HepG2 (cell line): ENCODE results near the gene RBCK1. TPM values are rescaled to one million over a fixed set of nuclear protein-coding genes. Genes with fewer than 3 reads are reported as not detected.

Experiments used
- EP300 ChIP-seq, 3 experiments: sonication (generic) in 1 of 3; formaldehyde crosslinking in 1 of 3; IDR thresholded peaks; 2 replicates each; pipeline versions ENCODE4 v1.5.1 to v1.6.1; 2011 to 2020; ENCODE audit warnings: low read depth in 2 of 3, low read length in 2 of 3, borderline replicate concordance in 1 of 3, improper control_type of control experiment in 1 of 3, mild to moderate bottlenecking in 1 of 3, missing genetic modification reagents in 1 of 3, moderate library complexity in 1 of 3
- FIP1L1 ChIP-seq: fragments of 200-400 bp; formaldehyde crosslinking; IDR thresholded peaks from 2 replicates; pipeline ENCODE4 v1.6.1; 2018; ENCODE audit warnings: low read depth, mild to moderate bottlenecking, low read length, moderate library complexity, borderline replicate concordance; ENCODE audit not compliant: insufficient read depth
- FOXP4 ChIP-seq: sonication (generic); formaldehyde crosslinking; IDR thresholded peaks from 2 replicates; pipeline ENCODE4 v1.4.0; 2020; ENCODE audit warnings: missing genetic modification reagents
- GLI4 ChIP-seq: sonication (generic); formaldehyde crosslinking; IDR thresholded peaks from 2 replicates; pipeline ENCODE4 v1.5.1; 2020; ENCODE audit warnings: missing genetic modification reagents, mild to moderate bottlenecking, moderate library complexity, borderline replicate concordance
- LBX2 ChIP-seq: sonication (generic); formaldehyde crosslinking; IDR thresholded peaks from 2 replicates; pipeline ENCODE4 v1.5.0; 2020; ENCODE audit warnings: missing genetic modification reagents, mild to moderate bottlenecking, borderline replicate concordance
- RFXANK ChIP-seq: IDR thresholded peaks from 2 replicates; pipeline ENCODE4 v1.6.1; 2016
- SMYD3 ChIP-seq: sonication (generic); formaldehyde crosslinking; IDR thresholded peaks from 2 replicates; pipeline ENCODE4 v1.8.1; 2023; ENCODE audit warnings: mild to moderate bottlenecking, missing genetic modification reagents
- SRF ChIP-seq: IDR thresholded peaks from 2 replicates; pipeline ENCODE4 v1.6.1; 2011; ENCODE audit warnings: mild to moderate bottlenecking, low read depth, low read length, moderate library complexity
- TBL1XR1 ChIP-seq: fragments of 150-350 bp; IDR thresholded peaks from 2 replicates; pipeline ENCODE4 v1.6.1; 2014; ENCODE audit warnings: borderline replicate concordance, low read length; ENCODE audit not compliant: partially characterized antibody
- THYN1 ChIP-seq: sonication (generic); formaldehyde crosslinking; IDR thresholded peaks from 2 replicates; pipeline ENCODE4 v1.8.1; 2023; ENCODE audit warnings: low read depth, mild to moderate bottlenecking, moderate library complexity, missing genetic modification reagents, borderline replicate concordance
- TSC22D2 ChIP-seq: sonication (generic); formaldehyde crosslinking; IDR thresholded peaks from 2 replicates; pipeline ENCODE4 v1.5.1; 2020; ENCODE audit warnings: missing genetic modification reagents, mild to moderate bottlenecking, borderline replicate concordance
- ZBTB43 ChIP-seq: sonication (generic); formaldehyde crosslinking; conservative IDR thresholded peaks from 2 replicates; pipeline ENCODE4 v1.4.0; 2020; ENCODE audit warnings: missing genetic modification reagents
- ZNF629 ChIP-seq: sonication (generic); formaldehyde crosslinking; conservative IDR thresholded peaks from 2 replicates; pipeline ENCODE4 v1.5.0; 2020; ENCODE audit warnings: missing genetic modification reagents
- ZNF784 ChIP-seq: sonication (generic); formaldehyde crosslinking; IDR thresholded peaks from 2 replicates; pipeline ENCODE4 v1.5.1; 2020; ENCODE audit warnings: missing genetic modification reagents, mild to moderate bottlenecking, borderline replicate concordance
- ZSCAN21 ChIP-seq: sonication (generic); formaldehyde crosslinking; IDR thresholded peaks from 2 replicates; pipeline ENCODE4 v1.8.0; 2022; ENCODE audit warnings: mild to moderate bottlenecking, missing genetic modification reagents, moderate library complexity, borderline replicate concordance
- polyA plus RNA-seq, 8 experiments: library from polyadenylated mRNA; depleted of rRNA in 3 of 8; stranded (reverse) in 7 of 8; unstranded in 1 of 8; fragments of >200 nt; fragmentation: Illumina TruSeq in 4 of 8; extraction: Trizol in 4 of 8; gene quantifications; 2 replicates each; pipeline versions ENCODE4 v1.2.1 to v1.2.3, GENCODE V29; 2011 to 2016; ENCODE audit warnings: low read depth in 4 of 8, missing spikeins in 1 of 8, mixed read lengths in 1 of 8; ENCODE audit not compliant: insufficient read depth in 1 of 8
- total RNA-seq, 5 experiments: library from RNA; depleted of rRNA; stranded (reverse); fragments of >200 nt; fragmentation: Illumina TruSeq; extraction: Trizol; gene quantifications; 2 replicates each; pipeline ENCODE4 v1.2.3, GENCODE V29; 2016; ENCODE audit warnings: low read depth in 1 of 5
- TF ChIP-seq, protein P1 (sequence below): sonication (generic); formaldehyde crosslinking; IDR thresholded peaks from 2 replicates; pipeline ENCODE4 v1.4.0; 2020; ENCODE audit warnings: mild to moderate bottlenecking, missing genetic modification reagents
- TF ChIP-seq, protein P2 (sequence below): sonication (generic); formaldehyde crosslinking; IDR thresholded peaks from 2 replicates; pipeline ENCODE4 v1.4.0; 2020; ENCODE audit warnings: mild to moderate bottlenecking, missing genetic modification reagents, borderline replicate concordance

The RBCK1 gene
- total and polyA plus RNA-seq, 2 of the 13 experiments (the other 11 are each of a cell fraction or from before 2014, with no cell fraction given), result 149 to 215 TPM

DNA sequence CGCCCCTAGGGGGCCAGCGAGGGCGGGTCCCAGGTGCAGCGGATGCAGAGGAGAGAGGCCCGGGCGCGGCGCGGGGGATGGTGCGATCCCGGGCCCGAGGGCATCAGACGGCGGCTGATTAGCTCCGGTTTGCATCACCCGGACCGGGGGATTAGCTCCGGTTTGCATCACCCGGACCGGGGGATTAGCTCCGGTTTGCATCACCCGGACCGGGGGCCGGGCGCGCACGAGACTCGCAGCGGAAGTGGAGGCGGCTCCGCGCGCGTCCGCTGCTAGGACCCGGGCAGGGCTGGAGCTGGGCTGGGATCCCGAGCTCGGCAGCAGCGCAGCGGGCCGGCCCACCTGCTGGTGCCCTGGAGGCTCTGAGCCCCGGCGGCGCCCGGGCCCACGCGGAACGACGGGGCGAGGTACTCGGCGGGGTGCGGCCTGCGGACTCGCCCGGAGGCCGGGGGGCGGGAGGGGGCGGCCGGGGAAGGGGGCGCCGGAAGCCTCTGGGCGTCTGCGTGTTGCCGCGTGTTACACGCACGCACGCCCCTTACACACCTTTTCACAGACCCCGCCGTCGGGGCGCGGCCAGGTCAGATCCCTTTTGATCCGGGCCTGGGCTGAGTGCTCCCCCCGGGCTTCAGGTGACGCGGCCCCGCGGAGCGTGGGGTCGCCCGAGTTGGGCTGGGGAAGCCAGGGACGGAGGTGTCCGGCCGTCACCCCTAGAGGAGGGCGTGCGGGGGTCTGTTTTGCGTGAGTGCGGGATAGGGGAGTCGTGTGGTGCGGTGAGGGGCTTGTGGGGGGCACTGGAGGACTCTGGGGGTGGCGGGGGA, 27.1 kb upstream of the RBCK1 start (continued):
- peak; percentile 23 for TF ChIP-seq LBX2
- TF ChIP-seq ZSCAN21, result peak; percentile 41; the same call in 1 of the 2 replicates
- TF ChIP-seq TBL1XR1, result peak; percentile 90
- peak; percentile 65 to 84; a peak in 2 of 4 replicates for TF ChIP-seq EP300 (IDR thresholded peaks at IDR 0.05; ENCODE audit: low read depth in 2 of 2, low read length in 2 of 2)
- TF ChIP-seq EP300 (CRISPR knock-in tag; IDR thresholded peaks at IDR 0.05; ENCODE audit: borderline replicate concordance), result peak; percentile 100
- TF ChIP-seq ZBTB43 (CRISPR knock-in tag), result peak; percentile 94; the same call in 1 of the 2 replicates
- TF ChIP-seq GLI4 (CRISPR knock-in tag), result no peak
- TF ChIP-seq THYN1 (CRISPR knock-in tag), result peak; percentile 48; the same call in 1 of the 2 replicates
- TF ChIP-seq SMYD3 (CRISPR knock-in tag), result peak; percentile 60; the same call in 1 of the 2 replicates
- peak; percentile 63; the same call in 1 of the 2 replicates for TF ChIP-seq FOXP4 (CRISPR knock-in tag)
- TF ChIP-seq, protein P1, sequence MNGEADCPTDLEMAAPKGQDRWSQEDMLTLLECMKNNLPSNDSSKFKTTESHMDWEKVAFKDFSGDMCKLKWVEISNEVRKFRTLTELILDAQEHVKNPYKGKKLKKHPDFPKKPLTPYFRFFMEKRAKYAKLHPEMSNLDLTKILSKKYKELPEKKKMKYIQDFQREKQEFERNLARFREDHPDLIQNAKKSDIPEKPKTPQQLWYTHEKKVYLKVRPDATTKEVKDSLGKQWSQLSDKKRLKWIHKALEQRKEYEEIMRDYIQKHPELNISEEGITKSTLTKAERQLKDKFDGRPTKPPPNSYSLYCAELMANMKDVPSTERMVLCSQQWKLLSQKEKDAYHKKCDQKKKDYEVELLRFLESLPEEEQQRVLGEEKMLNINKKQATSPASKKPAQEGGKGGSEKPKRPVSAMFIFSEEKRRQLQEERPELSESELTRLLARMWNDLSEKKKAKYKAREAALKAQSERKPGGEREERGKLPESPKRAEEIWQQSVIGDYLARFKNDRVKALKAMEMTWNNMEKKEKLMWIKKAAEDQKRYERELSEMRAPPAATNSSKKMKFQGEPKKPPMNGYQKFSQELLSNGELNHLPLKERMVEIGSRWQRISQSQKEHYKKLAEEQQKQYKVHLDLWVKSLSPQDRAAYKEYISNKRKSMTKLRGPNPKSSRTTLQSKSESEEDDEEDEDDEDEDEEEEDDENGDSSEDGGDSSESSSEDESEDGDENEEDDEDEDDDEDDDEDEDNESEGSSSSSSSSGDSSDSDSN (CRISPR knock-in tag), result peak; percentile 95
- TF ChIP-seq, protein P2, sequence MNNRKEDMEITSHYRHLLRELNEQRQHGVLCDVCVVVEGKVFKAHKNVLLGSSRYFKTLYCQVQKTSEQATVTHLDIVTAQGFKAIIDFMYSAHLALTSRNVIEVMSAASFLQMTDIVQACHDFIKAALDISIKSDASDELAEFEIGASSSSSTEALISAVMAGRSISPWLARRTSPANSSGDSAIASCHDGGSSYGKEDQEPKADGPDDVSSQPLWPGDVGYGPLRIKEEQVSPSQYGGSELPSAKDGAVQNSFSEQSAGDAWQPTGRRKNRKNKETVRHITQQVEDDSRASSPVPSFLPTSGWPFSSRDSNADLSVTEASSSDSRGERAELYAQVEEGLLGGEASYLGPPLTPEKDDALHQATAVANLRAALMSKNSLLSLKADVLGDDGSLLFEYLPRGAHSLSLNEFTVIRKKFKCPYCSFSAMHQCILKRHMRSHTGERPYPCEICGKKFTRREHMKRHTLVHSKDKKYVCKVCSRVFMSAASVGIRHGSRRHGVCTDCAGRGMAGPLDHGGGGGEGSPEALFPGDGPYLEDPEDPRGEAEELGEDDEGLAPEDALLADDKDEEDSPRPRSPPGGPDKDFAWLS (CRISPR knock-in tag), result 0 out of 2 replicates have a peak, but pooled peaks have one; percentile 87
- peak; percentile 7; the same call in 1 of the 2 replicates for TF ChIP-seq ZNF784 (CRISPR knock-in tag)
- no peak for TF ChIP-seq RFXANK
- no peak for TF ChIP-seq ZNF629 (CRISPR knock-in tag)
- TF ChIP-seq FIP1L1, result peak; percentile 92; the same call in 1 of the 2 replicates
- 0 out of 2 replicates have a peak, but pooled peaks have one; percentile 81 for TF ChIP-seq TSC22D2
- 0 out of 2 replicates have a peak, but pooled peaks have one; percentile 10 for TF ChIP-seq SRF
